Astrocyte (in vitro differentiated cells and primary cell): ENCODE measurements around the gene NDUFV3. TPM values are rescaled to one million over a fixed set of nuclear protein-coding genes. Genes with fewer than 3 reads are reported as not detected.
A peak's percentile ranks its signal among the peaks of the same experiment; 100 is the strongest.
"Not testable (repeated sequence)": the region's sequence is repeated elsewhere in the genome, so short reads cannot be mapped to it uniquely, and the experiment has no call there.

Source experiments
- DNase-seq: peaks from one replicate; pipeline ENCODE4 v3.0.0-alpha.2; 2010; ENCODE audit warnings: low read depth
- FAIRE-seq: peaks from 2 replicates; lab custom pipeline; 2011; peaks lifted over from hg19 to GRCh38; lab: Jason Lieb, UNC
- H2AFZ ChIP-seq: 2 replicates; pipeline ENCODE4 v1.6.0; 2012; ENCODE audit warnings: low read depth, low read length, inconsistent platforms
- H3K27ac ChIP-seq: 2 replicates; pipeline ENCODE4 v1.5.1; 2011; ENCODE audit warnings: low read depth, low read length, inconsistent platforms
- H3K27me3 ChIP-seq: 2 replicates; pipeline ENCODE4 v1.6.0; 2011; ENCODE audit warnings: low read length, inconsistent platforms; ENCODE audit not compliant: insufficient read depth
- H3K36me3 ChIP-seq: 2 replicates; pipeline ENCODE4 v1.5.1; 2011; ENCODE audit warnings: low read length, inconsistent platforms; ENCODE audit not compliant: insufficient read depth
- H3K4me1 ChIP-seq: 2 replicates; pipeline ENCODE4 v1.5.1; 2011; ENCODE audit warnings: low read length, inconsistent platforms; ENCODE audit not compliant: insufficient read depth
- H3K4me2 ChIP-seq: 2 replicates; pipeline ENCODE4 v1.6.0; 2012; ENCODE audit warnings: low read length, inconsistent platforms
- H3K4me3 ChIP-seq: 2 replicates; pipeline ENCODE4 v1.5.1; 2011; ENCODE audit warnings: low read depth, mild to moderate bottlenecking, low read length, inconsistent platforms; ENCODE audit not compliant: insufficient read depth
- H3K79me2 ChIP-seq: 2 replicates; pipeline ENCODE4 v1.6.0; 2012; ENCODE audit warnings: mild to moderate bottlenecking, low read length, inconsistent platforms; ENCODE audit not compliant: insufficient read depth
- H3K9ac ChIP-seq: 2 replicates; pipeline ENCODE4 v1.6.0; 2012; ENCODE audit warnings: mild to moderate bottlenecking, low read length, inconsistent platforms
- H3K9me3 ChIP-seq: 2 replicates; pipeline ENCODE4 v1.5.1; 2012; ENCODE audit warnings: low read depth, mild to moderate bottlenecking, low read length, inconsistent platforms; ENCODE audit not compliant: insufficient read depth
- H4K20me1 ChIP-seq: 2 replicates; pipeline ENCODE4 v1.6.0; 2012; ENCODE audit warnings: low read length, inconsistent platforms; ENCODE audit not compliant: insufficient read depth
- H3K27ac Mint-ChIP-seq: one replicate; pipeline ENCODE4 v1.8.0; 2021; ENCODE audit warnings: mild to moderate bottlenecking, mixed read lengths; ENCODE audit not compliant: unreplicated experiment
- H3K27me3 Mint-ChIP-seq: one replicate; pipeline ENCODE4 v1.8.0; 2021; ENCODE audit warnings: low read depth, mixed read lengths; ENCODE audit not compliant: unreplicated experiment
- H3K36me3 Mint-ChIP-seq: one replicate; pipeline ENCODE4 v1.8.0; 2021; ENCODE audit warnings: low read depth, mixed read lengths; ENCODE audit not compliant: unreplicated experiment
- H3K4me1 Mint-ChIP-seq: one replicate; pipeline ENCODE4 v1.8.0; 2021; ENCODE audit warnings: low read depth, mixed read lengths; ENCODE audit not compliant: unreplicated experiment
- H3K4me3 Mint-ChIP-seq: one replicate; pipeline ENCODE4 v1.8.0; 2021; ENCODE audit warnings: mild to moderate bottlenecking, moderate library complexity, mixed read lengths; ENCODE audit not compliant: unreplicated experiment
- H3K9me3 Mint-ChIP-seq: one replicate; pipeline ENCODE4 v1.8.0; 2021; ENCODE audit warnings: mild to moderate bottlenecking, mixed read lengths; ENCODE audit not compliant: unreplicated experiment
- EZH2 ChIP-seq: IDR thresholded peaks from 2 replicates; pipeline ENCODE4 v1.6.1; 2012; ENCODE audit warnings: mild to moderate bottlenecking, low read length, inconsistent platforms; ENCODE audit not compliant: insufficient read depth
- total RNA-seq: library from RNA; stranded (reverse); gene quantifications from 2 replicates; pipeline ENCODE4 v1.2.1, GENCODE V29; 2021
- TF ChIP-seq, protein P1 (sequence below): IDR thresholded peaks from 2 replicates; pipeline ENCODE4 v1.5.1; 2011; ENCODE audit warnings: low read depth, mild to moderate bottlenecking, inconsistent platforms, low read length, moderate library complexity; ENCODE audit not compliant: insufficient read depth

The NDUFV3 gene
- total RNA-seq, 1 donor from 2014 or later, result 42.5 TPM

GRCh38 chr21:42847726-42848125 lies 45.4 kb upstream of the NDUFV3 start:
- DNase-seq (no peak), FAIRE-seq (no peak)
- H3K4me1 Mint-ChIP-seq, result no peaks in the 10 kb centered on the region
- H3K36me3 Mint-ChIP-seq, result peaks cover 20% of the 10 kb centered on the region
- peaks cover 69% of the 10 kb centered on the region for H4K20me1 ChIP-seq
- H3K9me3 ChIP-seq, result no peaks in the 10 kb centered on the region
- peaks cover 5% of the 10 kb centered on the region for H3K4me1 ChIP-seq
- H3K4me2 ChIP-seq, result no peak overlapping the region
- peaks cover 2% of the 10 kb centered on the region for H3K9me3 Mint-ChIP-seq
- no peak overlapping the region for H3K4me3 Mint-ChIP-seq
- H3K27me3 Mint-ChIP-seq, result no peaks in the 10 kb centered on the region
- no peak overlapping the region for H3K27ac Mint-ChIP-seq
- H3K79me2 ChIP-seq, result peaks cover 63% of the 10 kb centered on the region
- peaks cover 14% of the 10 kb centered on the region for H3K36me3 ChIP-seq
- H2AFZ ChIP-seq, result no peak overlapping the region
- no peaks in the 10 kb centered on the region for H3K27me3 ChIP-seq
- H3K4me3 ChIP-seq, result no peak overlapping the region
- no peak overlapping the region for H3K27ac ChIP-seq
- no peak overlapping the region for H3K9ac ChIP-seq
- TF ChIP-seq, protein P1, sequence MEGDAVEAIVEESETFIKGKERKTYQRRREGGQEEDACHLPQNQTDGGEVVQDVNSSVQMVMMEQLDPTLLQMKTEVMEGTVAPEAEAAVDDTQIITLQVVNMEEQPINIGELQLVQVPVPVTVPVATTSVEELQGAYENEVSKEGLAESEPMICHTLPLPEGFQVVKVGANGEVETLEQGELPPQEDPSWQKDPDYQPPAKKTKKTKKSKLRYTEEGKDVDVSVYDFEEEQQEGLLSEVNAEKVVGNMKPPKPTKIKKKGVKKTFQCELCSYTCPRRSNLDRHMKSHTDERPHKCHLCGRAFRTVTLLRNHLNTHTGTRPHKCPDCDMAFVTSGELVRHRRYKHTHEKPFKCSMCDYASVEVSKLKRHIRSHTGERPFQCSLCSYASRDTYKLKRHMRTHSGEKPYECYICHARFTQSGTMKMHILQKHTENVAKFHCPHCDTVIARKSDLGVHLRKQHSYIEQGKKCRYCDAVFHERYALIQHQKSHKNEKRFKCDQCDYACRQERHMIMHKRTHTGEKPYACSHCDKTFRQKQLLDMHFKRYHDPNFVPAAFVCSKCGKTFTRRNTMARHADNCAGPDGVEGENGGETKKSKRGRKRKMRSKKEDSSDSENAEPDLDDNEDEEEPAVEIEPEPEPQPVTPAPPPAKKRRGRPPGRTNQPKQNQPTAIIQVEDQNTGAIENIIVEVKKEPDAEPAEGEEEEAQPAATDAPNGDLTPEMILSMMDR, result no peak
- no peak for TF ChIP-seq EZH2

GRCh38 chr21:42848144-42848931 lies 44.8 kb upstream of the NDUFV3 start:
- H3K27me3 ChIP-seq, H2AFZ ChIP-seq, H3K4me1 ChIP-seq, H3K27ac Mint-ChIP-seq, H3K9me3 Mint-ChIP-seq, FAIRE-seq, H3K4me1 Mint-ChIP-seq, H3K9ac ChIP-seq, DNase-seq, H3K27ac ChIP-seq, H3K27me3 Mint-ChIP-seq, H3K4me3 Mint-ChIP-seq, H3K4me2 ChIP-seq, H3K9me3 ChIP-seq, H3K4me3 ChIP-seq: not testable (repeated sequence)
- peaks cover 16% of the 10 kb centered on the region for H3K36me3 Mint-ChIP-seq
- peaks cover 58% of the 10 kb centered on the region for H3K79me2 ChIP-seq
- peaks cover 14% of the 10 kb centered on the region for H3K36me3 ChIP-seq
- peaks cover 63% of the 10 kb centered on the region for H4K20me1 ChIP-seq

GRCh38 chr21:42848932-42849758 lies 44.0 kb upstream of the NDUFV3 start:
- Histone ChIP-seq H3K27me3 (no peaks in the 10 kb centered on the region), H3K79me2 (peaks cover 53% of the 10 kb centered on the region), H3K4me2 (no peak overlapping the region), H3K9ac (no peak overlapping the region), H3K27ac (no peak overlapping the region), H3K9me3 (no peaks in the 10 kb centered on the region), H2AFZ (no peak overlapping the region), H4K20me1 (peaks cover 56% of the 10 kb centered on the region), H3K4me3 (no peak overlapping the region), H3K4me1 (peaks cover 5% of the 10 kb centered on the region), H3K36me3 (peaks cover 17% of the 10 kb centered on the region)
- Mint-ChIP-seq H3K27me3 (no peaks in the 10 kb centered on the region), H3K4me1 (no peaks in the 10 kb centered on the region), H3K4me3 (no peak overlapping the region), H3K36me3 (peaks cover 16% of the 10 kb centered on the region), H3K9me3 (peaks cover 2% of the 10 kb centered on the region), H3K27ac (peak overlapping the region; percentile 34)
- no peak for TF ChIP-seq EZH2
- TF ChIP-seq, protein P1, result no peak
- DNase-seq (no peak), FAIRE-seq (no peak)
